ENCODE results near the gene EDC3. TPM values are rescaled to one million over a fixed set of nuclear protein-coding genes. Genes with fewer than 3 reads are reported as not detected.

EDC3 gene
- total RNA-seq, 1 donor from 2014 or later, result 62.6 TPM

- DNase-seq (ENCODE audit: low spot score, unreplicated experiment), result no peak
- peaks cover 32% of the 10 kb centered on the region for H3K4me1 Mint-ChIP-seq (ENCODE audit: low read depth)
- no peak for TF ChIP-seq CTCF (IDR thresholded peaks at IDR 0.05; ENCODE audit: unreplicated experiment)
- H3K36me3 Mint-ChIP-seq (ENCODE audit: insufficient read depth), result peaks cover 9% of the 10 kb centered on the region
- peak overlapping the region; percentile 96 for H3K27ac Mint-ChIP-seq
- no peaks in the 10 kb centered on the region for H3K9me3 Mint-ChIP-seq (ENCODE audit: low read depth)
- H3K27me3 Mint-ChIP-seq, result no peaks in the 10 kb centered on the region
- no peak overlapping the region for H3K4me3 Mint-ChIP-seq (ENCODE audit: low read depth)
These were observed 54.7 kb downstream of the EDC3 start for GRCh38 chr15:74641151-74641550.

GRCh38 chr15:74636984-74637383 lies 58.8 kb downstream of the EDC3 start:
- Mint-ChIP-seq H3K9me3 (ENCODE audit: low read depth) (no peaks in the 10 kb centered on the region), H3K27me3 (no peaks in the 10 kb centered on the region), H3K4me3 (ENCODE audit: low read depth) (no peak overlapping the region), H3K36me3 (ENCODE audit: insufficient read depth) (peaks cover 16% of the 10 kb centered on the region), H3K27ac (no peak overlapping the region), H3K4me1 (ENCODE audit: low read depth) (peaks cover 10% of the 10 kb centered on the region)
- DNase-seq (ENCODE audit: low spot score, unreplicated experiment), result no peak
- no peak for TF ChIP-seq CTCF (IDR thresholded peaks at IDR 0.05; ENCODE audit: unreplicated experiment)

- peak; percentile 90 for TF ChIP-seq CTCF (IDR thresholded peaks at IDR 0.05; ENCODE audit: unreplicated experiment)
- Mint-ChIP-seq H3K4me3 (ENCODE audit: low read depth) (no peak overlapping the region), H3K27ac (no peak overlapping the region), H3K27me3 (no peaks in the 10 kb centered on the region), H3K36me3 (ENCODE audit: insufficient read depth) (peaks cover 17% of the 10 kb centered on the region), H3K4me1 (ENCODE audit: low read depth) (no peaks in the 10 kb centered on the region), H3K9me3 (ENCODE audit: low read depth) (no peaks in the 10 kb centered on the region)
- DNase-seq (ENCODE audit: low spot score, unreplicated experiment), result peak; percentile 52
These were observed 60.6 kb downstream of the EDC3 start for GRCh38 chr15:74635228-74635627.

GRCh38 chr15:74633781-74634180 lies 62.0 kb downstream of the EDC3 start:
- DNase-seq (ENCODE audit: low spot score, unreplicated experiment), result no peak
- Mint-ChIP-seq H3K27ac (no peak overlapping the region), H3K27me3 (no peaks in the 10 kb centered on the region), H3K4me1 (ENCODE audit: low read depth) (no peaks in the 10 kb centered on the region), H3K36me3 (ENCODE audit: insufficient read depth) (peaks cover 13% of the 10 kb centered on the region), H3K9me3 (ENCODE audit: low read depth) (no peaks in the 10 kb centered on the region), H3K4me3 (ENCODE audit: low read depth) (no peak overlapping the region)
- TF ChIP-seq CTCF (IDR thresholded peaks at IDR 0.05; ENCODE audit: unreplicated experiment), result no peak

GRCh38 chr15:74632601-74633000 lies 63.2 kb downstream of the EDC3 start:
- H3K36me3 Mint-ChIP-seq (ENCODE audit: insufficient read depth), result peaks cover 10% of the 10 kb centered on the region
- DNase-seq (ENCODE audit: low spot score, unreplicated experiment), result no peak
- H3K9me3 Mint-ChIP-seq (ENCODE audit: low read depth), result no peaks in the 10 kb centered on the region
- no peak overlapping the region for H3K4me3 Mint-ChIP-seq (ENCODE audit: low read depth)
- H3K27ac Mint-ChIP-seq, result no peak overlapping the region
- H3K27me3 Mint-ChIP-seq, result no peaks in the 10 kb centered on the region
- H3K4me1 Mint-ChIP-seq (ENCODE audit: low read depth), result no peaks in the 10 kb centered on the region
- no peak for TF ChIP-seq CTCF (IDR thresholded peaks at IDR 0.05; ENCODE audit: unreplicated experiment)

Data from progenitor cell of endocrine pancreas (in vitro differentiated cells).